NT2/D1 (cell line): ENCODE measurements around the gene MAGI3.

Source experiments
- SUZ12 ChIP-seq: IDR thresholded peaks from 2 replicates; pipeline ENCODE4 v1.6.1; 2011; ENCODE audit not compliant: insufficient read length, insufficient read depth; ENCODE audit errors: extremely low read depth
- YY1 ChIP-seq: IDR thresholded peaks from 2 replicates; pipeline ENCODE4 v1.6.1; 2011; ENCODE audit not compliant: insufficient read length, insufficient read depth
- ZNF274 ChIP-seq: IDR thresholded peaks from 2 replicates; pipeline ENCODE4 v1.6.1; 2011; ENCODE audit warnings: mild to moderate bottlenecking, low read depth, low read length

- TF ChIP-seq SUZ12 (no peak), ZNF274 (no peak), YY1 (no peak)
Measured at GRCh38 chr1:113552244-113552643, 161.9 kb downstream of the MAGI3 start.
